ENCODE results near the gene CATSPERD. TPM values are rescaled to one million over a fixed set of nuclear protein-coding genes. Genes with fewer than 3 reads are reported as not detected.
A peak's percentile ranks its signal among the peaks of the same experiment; 100 is the strongest.

Gene CATSPERD
- total and polyA plus RNA-seq, 9 of the 15 experiments (the other 6 are each of a cell fraction or from before 2014, with no cell fraction given), result not detected

DNA sequence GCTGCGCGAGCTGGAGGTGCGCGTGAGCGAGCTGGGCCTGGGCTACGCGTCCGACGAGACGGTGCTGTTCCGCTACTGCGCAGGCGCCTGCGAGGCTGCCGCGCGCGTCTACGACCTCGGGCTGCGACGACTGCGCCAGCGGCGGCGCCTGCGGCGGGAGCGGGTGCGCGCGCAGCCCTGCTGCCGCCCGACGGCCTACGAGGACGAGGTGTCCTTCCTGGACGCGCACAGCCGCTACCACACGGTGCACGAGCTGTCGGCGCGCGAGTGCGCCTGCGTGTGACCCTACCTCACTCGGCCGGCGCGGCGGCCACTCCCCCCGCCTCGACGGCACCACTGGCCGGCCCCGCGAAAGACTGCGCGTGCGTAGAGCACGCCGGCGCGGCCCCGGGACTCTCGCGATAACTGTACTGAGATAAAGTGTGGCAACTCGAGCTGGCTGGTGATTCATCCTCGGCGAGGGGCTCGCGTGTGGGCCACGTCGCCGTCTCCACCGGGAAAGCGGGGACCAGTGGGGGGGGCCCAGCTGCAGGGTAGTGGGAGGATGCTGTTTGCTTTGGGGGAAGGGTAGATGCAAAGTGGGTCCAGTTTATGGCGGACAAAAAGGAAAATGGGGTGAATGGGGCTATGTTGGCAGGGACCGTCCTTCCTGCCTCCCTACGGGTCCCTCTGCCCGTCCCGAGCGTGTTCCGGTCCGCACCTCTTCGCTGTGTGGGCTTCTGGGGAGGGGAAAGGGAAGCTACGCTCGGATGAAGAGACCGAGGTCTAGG is 107.6 kb downstream of the CATSPERD start (continued):
- TF ChIP-seq, protein P1, sequence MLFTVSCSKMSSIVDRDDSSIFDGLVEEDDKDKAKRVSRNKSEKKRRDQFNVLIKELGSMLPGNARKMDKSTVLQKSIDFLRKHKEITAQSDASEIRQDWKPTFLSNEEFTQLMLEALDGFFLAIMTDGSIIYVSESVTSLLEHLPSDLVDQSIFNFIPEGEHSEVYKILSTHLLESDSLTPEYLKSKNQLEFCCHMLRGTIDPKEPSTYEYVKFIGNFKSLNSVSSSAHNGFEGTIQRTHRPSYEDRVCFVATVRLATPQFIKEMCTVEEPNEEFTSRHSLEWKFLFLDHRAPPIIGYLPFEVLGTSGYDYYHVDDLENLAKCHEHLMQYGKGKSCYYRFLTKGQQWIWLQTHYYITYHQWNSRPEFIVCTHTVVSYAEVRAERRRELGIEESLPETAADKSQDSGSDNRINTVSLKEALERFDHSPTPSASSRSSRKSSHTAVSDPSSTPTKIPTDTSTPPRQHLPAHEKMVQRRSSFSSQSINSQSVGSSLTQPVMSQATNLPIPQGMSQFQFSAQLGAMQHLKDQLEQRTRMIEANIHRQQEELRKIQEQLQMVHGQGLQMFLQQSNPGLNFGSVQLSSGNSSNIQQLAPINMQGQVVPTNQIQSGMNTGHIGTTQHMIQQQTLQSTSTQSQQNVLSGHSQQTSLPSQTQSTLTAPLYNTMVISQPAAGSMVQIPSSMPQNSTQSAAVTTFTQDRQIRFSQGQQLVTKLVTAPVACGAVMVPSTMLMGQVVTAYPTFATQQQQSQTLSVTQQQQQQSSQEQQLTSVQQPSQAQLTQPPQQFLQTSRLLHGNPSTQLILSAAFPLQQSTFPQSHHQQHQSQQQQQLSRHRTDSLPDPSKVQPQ (CRISPR knock-in tag; IDR thresholded peaks at IDR 0.05; ENCODE audit: borderline replicate concordance), result no peak
- TF ChIP-seq KLF1 (tag; IDR thresholded peaks at IDR 0.05), result no peak
- no peak for TF ChIP-seq BACH1 (tag; IDR thresholded peaks at IDR 0.05)
- peak; percentile 91 for TF ChIP-seq PML (IDR thresholded peaks at IDR 0.05; ENCODE audit: low read length)
- no peak for TF ChIP-seq U2AF2 (optimal IDR thresholded peaks at IDR 0.05; ENCODE audit: low read depth, low read length)
- TF ChIP-seq RNF2 (IDR thresholded peaks at IDR 0.05), result peak; percentile 84
- no peak for TF ChIP-seq ZBTB8A (IDR thresholded peaks at IDR 0.05; ENCODE audit: partially characterized antibody)
- no peak for TF ChIP-seq GTF2A2 (tag; IDR thresholded peaks at IDR 0.05)
- TF ChIP-seq TAL1 (IDR thresholded peaks at IDR 0.05), result no peak
- peak; percentile 70 for TF ChIP-seq BRD9 (IDR thresholded peaks at IDR 0.05; ENCODE audit: low read depth, partially characterized antibody)
- no peak for TF ChIP-seq ZFP36 (IDR thresholded peaks at IDR 0.05; ENCODE audit: low read depth, low read length, partially characterized antibody)
- TF ChIP-seq HCFC1 (IDR thresholded peaks at IDR 0.05; ENCODE audit: low read depth, low read length), result peak; percentile 60
- TF ChIP-seq, protein P2, sequence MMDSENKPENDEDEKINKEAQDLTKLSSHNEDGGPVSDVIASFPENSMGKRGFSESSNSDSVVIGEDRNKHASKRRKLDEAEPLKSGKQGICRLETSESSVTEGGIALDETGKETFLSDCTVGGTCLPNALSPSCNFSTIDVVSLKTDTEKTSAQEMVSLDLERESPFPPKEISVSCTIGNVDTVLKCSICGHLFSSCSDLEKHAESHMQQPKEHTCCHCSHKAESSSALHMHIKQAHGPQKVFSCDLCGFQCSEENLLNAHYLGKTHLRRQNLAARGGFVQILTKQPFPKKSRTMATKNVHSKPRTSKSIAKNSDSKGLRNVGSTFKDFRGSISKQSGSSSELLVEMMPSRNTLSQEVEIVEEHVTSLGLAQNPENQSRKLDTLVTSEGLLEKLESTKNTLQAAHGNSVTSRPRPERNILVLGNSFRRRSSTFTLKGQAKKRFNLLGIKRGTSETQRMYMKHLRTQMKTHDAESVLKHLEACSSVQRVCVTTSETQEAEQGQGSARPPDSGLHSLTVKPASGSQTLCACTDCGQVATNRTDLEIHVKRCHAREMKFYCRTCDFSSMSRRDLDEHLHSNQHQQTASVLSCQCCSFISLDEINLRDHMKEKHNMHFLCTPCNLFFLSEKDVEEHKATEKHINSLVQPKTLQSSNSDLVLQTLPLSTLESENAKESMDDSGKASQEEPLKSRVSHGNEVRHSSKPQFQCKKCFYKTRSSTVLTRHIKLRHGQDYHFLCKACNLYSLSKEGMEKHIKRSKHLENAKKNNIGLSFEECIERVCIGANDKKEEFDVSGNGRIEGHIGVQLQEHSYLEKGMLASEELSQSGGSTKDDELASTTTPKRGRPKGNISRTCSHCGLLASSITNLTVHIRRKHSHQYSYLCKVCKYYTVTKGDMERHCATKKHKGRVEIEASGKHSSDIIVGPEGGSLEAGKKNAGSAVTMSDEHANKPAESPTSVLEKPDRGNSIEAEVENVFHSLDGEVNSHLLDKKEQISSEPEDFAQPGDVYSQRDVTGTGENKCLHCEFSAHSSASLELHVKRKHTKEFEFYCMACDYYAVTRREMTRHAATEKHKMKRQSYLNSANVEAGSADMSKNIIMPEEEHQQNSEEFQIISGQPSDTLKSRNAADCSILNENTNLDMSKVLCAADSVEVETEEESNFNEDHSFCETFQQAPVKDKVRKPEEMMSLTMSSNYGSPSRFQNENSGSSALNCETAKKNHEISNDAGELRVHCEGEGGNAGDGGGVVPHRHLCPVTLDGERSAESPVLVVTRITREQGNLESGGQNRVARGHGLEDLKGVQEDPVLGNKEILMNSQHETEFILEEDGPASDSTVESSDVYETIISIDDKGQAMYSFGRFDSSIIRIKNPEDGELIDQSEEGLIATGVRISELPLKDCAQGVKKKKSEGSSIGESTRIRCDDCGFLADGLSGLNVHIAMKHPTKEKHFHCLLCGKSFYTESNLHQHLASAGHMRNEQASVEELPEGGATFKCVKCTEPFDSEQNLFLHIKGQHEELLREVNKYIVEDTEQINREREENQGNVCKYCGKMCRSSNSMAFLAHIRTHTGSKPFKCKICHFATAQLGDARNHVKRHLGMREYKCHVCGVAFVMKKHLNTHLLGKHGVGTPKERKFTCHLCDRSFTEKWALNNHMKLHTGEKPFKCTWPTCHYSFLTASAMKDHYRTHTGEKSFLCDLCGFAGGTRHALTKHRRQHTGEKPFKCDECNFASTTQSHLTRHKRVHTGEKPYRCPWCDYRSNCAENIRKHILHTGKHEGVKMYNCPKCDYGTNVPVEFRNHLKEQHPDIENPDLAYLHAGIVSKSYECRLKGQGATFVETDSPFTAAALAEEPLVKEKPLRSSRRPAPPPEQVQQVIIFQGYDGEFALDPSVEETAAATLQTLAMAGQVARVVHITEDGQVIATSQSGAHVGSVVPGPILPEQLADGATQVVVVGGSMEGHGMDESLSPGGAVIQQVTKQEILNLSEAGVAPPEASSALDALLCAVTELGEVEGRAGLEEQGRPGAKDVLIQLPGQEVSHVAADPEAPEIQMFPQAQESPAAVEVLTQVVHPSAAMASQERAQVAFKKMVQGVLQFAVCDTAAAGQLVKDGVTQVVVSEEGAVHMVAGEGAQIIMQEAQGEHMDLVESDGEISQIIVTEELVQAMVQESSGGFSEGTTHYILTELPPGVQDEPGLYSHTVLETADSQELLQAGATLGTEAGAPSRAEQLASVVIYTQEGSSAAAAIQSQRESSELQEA (IDR thresholded peaks at IDR 0.05; ENCODE audit: low read depth), result no peak
- TF ChIP-seq BRCA1 (IDR thresholded peaks at IDR 0.05), result no peak
- no peak for TF ChIP-seq BRCA1 (CRISPR knock-in tag; IDR thresholded peaks at IDR 0.05)
- TF ChIP-seq, protein P3, sequence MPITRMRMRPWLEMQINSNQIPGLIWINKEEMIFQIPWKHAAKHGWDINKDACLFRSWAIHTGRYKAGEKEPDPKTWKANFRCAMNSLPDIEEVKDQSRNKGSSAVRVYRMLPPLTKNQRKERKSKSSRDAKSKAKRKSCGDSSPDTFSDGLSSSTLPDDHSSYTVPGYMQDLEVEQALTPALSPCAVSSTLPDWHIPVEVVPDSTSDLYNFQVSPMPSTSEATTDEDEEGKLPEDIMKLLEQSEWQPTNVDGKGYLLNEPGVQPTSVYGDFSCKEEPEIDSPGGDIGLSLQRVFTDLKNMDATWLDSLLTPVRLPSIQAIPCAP (CRISPR knock-in tag; IDR thresholded peaks at IDR 0.05; ENCODE audit: borderline replicate concordance), result no peak
- TF ChIP-seq SNRNP70 (optimal IDR thresholded peaks at IDR 0.05; ENCODE audit: low read depth, low read length), result no peak

Data from K562 (cell line).